Measurements from ENCODE around the gene ARPP21.

DNA sequence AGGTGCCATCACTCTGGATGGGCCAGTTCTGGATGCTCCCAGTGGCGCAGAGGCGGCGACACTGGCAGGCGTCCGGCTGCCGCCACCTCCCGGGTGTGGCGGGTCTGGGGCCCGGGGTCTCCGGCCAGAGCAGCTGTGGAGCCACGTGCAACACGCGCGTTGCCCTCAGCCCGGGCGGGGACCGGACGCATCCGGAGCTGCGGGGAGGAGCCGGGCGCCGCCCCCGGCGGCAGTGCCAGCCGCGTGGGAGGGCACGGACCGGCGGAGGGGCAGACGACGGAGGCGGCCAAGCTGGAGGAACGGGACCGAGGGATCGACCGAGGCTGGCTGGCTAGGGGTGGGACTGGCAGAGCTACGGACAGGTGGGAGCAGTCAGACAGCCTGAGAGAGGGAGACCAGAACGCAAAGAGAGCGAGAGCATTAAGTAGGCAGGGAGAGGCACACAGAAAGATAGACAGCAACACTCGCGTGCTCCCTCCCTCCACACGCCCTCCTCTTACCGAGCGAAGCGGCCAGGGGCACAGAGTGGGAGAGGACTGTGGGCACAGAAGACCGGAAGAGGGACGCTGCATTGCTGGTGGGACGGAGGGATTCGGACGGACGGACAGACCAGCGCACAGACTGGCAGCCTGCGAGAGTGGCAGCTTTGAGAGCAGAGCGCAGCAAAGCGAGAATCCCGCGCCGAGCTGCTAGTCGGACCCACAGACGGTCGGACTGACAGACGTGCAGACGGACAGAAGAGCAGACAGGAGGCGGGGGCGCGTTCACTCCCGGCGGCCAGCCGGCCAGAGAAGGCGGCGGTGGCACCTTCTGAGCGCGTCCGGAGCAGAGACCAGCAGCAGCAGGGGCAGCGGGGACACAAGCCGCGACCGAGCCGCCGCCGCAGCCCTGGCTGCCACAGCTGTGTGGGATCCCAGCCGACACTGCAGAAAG, at the start of gene ARPP21:
- TF ChIP-seq EZH2 (IDR thresholded peaks at IDR 0.05; ENCODE audit: insufficient read depth, poor library complexity, severe bottlenecking), result no peak
- no peak for TF ChIP-seq EZH2phosphoT487 (IDR thresholded peaks at IDR 0.05; ENCODE audit: insufficient read depth, low read depth)
